Measurements from ENCODE around the gene RPS6KA2. TPM values are rescaled to one million over a fixed set of nuclear protein-coding genes. Genes with fewer than 3 reads are reported as not detected.

The RPS6KA2 gene
- total RNA-seq, 4 donors from 2014 or later, result 52.1 to 84.8 (median 58.7) TPM

- no peak for ATAC-seq (ENCODE audit: low FRiP score)
- TF ChIP-seq, protein P1, sequence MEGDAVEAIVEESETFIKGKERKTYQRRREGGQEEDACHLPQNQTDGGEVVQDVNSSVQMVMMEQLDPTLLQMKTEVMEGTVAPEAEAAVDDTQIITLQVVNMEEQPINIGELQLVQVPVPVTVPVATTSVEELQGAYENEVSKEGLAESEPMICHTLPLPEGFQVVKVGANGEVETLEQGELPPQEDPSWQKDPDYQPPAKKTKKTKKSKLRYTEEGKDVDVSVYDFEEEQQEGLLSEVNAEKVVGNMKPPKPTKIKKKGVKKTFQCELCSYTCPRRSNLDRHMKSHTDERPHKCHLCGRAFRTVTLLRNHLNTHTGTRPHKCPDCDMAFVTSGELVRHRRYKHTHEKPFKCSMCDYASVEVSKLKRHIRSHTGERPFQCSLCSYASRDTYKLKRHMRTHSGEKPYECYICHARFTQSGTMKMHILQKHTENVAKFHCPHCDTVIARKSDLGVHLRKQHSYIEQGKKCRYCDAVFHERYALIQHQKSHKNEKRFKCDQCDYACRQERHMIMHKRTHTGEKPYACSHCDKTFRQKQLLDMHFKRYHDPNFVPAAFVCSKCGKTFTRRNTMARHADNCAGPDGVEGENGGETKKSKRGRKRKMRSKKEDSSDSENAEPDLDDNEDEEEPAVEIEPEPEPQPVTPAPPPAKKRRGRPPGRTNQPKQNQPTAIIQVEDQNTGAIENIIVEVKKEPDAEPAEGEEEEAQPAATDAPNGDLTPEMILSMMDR (IDR thresholded peaks at IDR 0.05), result no peak
- no peak for DNase-seq (ENCODE audit: low spot score)
These were observed 166.3 kb downstream of the RPS6KA2 start for GRCh38 chr6:166460473-166461437.

- no peak for ATAC-seq (ENCODE audit: low FRiP score)
- DNase-seq (ENCODE audit: low spot score), result no peak
- TF ChIP-seq, protein P1 (IDR thresholded peaks at IDR 0.05), result no peak
These were observed 167.1 kb downstream of the RPS6KA2 start for GRCh38 chr6:166459906-166460305.

DNA sequence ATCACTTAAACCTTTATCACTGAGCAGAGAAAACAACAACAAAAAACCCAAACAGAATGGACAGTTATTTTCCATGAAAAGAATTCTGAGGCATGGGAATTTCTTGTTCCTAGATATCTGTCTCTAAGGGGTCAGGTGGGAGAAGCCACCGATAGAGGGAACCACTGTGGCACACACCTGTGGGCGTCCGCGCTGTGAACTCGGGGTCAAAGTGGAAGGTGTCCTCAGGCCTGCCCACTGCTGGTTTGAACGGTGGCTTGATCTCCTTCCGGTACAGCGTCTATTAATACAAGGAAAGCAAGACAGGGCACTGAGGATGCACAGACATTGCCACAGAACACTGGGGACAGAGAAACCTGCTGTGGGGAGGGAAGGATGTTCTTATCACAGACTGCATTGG, 167.8 kb downstream of the RPS6KA2 start:
- DNase-seq (ENCODE audit: low spot score), result no peak
- TF ChIP-seq, protein P1 (IDR thresholded peaks at IDR 0.05), result no peak
- no peak for ATAC-seq (ENCODE audit: low FRiP score)

DNA sequence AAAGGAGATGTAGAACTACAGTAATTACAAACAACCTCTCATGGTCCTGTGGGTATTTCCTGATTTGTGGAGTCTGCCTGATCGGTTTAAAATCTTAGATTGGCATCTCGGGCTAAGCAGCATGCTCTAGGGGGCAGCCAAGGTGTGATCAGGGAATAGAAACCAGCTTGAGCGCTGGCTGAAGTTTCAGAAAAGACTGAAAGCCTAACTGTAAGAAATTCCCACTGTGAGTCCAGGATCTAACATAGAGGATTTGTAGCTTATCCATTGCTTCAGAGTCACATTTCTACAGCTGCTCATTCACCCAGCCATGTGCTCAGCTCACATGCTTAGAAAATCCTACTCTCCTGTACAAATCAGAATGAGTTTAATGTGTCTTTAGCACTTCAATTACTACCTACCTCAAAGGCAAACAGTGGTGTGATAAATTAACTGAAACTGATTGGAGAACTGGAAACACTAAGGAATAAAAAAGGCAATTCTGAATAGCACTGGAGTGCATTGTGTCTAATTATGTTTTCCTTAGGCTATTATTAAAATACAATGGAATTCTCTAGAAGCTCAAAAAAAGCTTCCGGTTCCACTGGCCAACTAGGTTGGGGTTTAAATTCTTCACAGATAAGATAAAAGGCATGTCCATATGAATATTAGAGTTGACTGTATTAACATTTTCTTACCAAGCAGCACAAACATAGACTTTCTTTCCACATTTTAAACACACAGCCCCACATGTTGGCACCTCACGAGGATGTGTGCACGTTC, 170.5 kb downstream of the RPS6KA2 start:
- TF ChIP-seq, protein P1 (IDR thresholded peaks at IDR 0.05), result no peak

GRCh38 chr6:166454692-166455515, 172.1 kb downstream of the RPS6KA2 start:
- no peak for DNase-seq (ENCODE audit: low spot score)
- no peak for ATAC-seq (ENCODE audit: low FRiP score)
- TF ChIP-seq, protein P1 (IDR thresholded peaks at IDR 0.05), result no peak

More for the DNA sequence above, 170.5 kb downstream of the RPS6KA2 start:
- ATAC-seq (ENCODE audit: low FRiP score), result no peak
- no peak for DNase-seq (ENCODE audit: low spot score)

DNA sequence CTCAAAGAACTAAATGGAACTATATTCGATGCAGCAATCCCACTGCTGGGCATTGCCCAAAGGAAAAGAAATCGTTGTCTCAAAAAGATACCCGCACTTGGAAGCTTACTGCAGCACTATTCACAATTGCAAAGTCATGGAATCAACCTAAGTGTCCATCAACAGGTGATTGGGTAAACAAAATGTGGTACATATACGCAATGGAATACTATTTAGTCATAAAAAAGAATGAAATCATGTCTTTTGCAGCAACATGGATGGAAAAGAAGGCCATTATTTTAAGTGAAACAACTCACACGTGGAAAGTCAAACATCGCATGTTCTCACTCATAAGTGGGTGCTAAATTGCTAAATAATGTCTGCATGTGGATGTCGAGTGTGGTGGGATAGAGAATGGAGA, 173.4 kb downstream of the RPS6KA2 start:
- DNase-seq (ENCODE audit: low spot score) (no peak), ATAC-seq (ENCODE audit: low FRiP score) (no peak)
- TF ChIP-seq, protein P1 (IDR thresholded peaks at IDR 0.05), result no peak

Measured in omental fat pad (tissue), 4 donors.